Panc1 (cell line): ENCODE results near the gene PROX2. TPM values are rescaled to one million over a fixed set of nuclear protein-coding genes. Genes with fewer than 3 reads are reported as not detected.

Source experiments
- ATAC-seq: fragments of 200-7000 bp; cut with Tn5 transposase; 2 replicates; pipeline ENCODE4 v1.9.1; 2020; ENCODE audit warnings: mild to moderate bottlenecking, moderate library complexity
- BruUV-seq: library from RNA; stranded (reverse); fragments of 400-500 nt; replicated peaks from 2 replicates; lab custom pipeline; 2021; lab: Mats Ljungman, UMichigan
- CTCF ChIA-PET: fragments of 300-600 bp; sonication (Branson Sonifier 250); formaldehyde crosslinking; loops from one replicate; lab custom pipeline; 2022; ENCODE audit warnings: antibody characterized with exemption; lab: Charles Lee
- POLR2A ChIA-PET: fragments of 300-600 bp; sonication (Branson Sonifier 250); formaldehyde crosslinking; loops from one replicate; lab custom pipeline; 2022; ENCODE audit warnings: antibody characterized with exemption; lab: Charles Lee
- DNase-seq: peaks from one replicate; pipeline ENCODE4 v3.0.0-alpha.2; 2010; ENCODE audit warnings: low read depth, low spot score
- H3K27ac ChIP-seq: 2 replicates; pipeline ENCODE4 v1.5.1; 2011; ENCODE audit warnings: mild to moderate bottlenecking, low read length, inconsistent platforms
- H3K27me3 ChIP-seq: fragments of 200-500 bp; sonication (Bioruptor generic); 2 replicates; pipeline ENCODE4 v1.6.0; 2014; ENCODE audit warnings: low read length, inconsistent platforms; ENCODE audit not compliant: control insufficient read depth, insufficient read depth
- H3K36me3 ChIP-seq: fragments of 200-500 bp; sonication (Bioruptor generic); 2 replicates; pipeline ENCODE4 v1.5.1; 2014; ENCODE audit warnings: inconsistent platforms, mild to moderate bottlenecking, low read length, moderate library complexity; ENCODE audit not compliant: control insufficient read depth, insufficient read depth
- H3K4me1 ChIP-seq: 2 replicates; pipeline ENCODE4 v1.5.1; 2011; ENCODE audit warnings: inconsistent platforms, mild to moderate bottlenecking, low read length, moderate library complexity; ENCODE audit not compliant: control insufficient read depth, insufficient read depth
- H3K4me3 ChIP-seq, 2 experiments: 2 replicates each; pipeline ENCODE4 v1.5.1; 2011 to 2012; ENCODE audit warnings: low read depth in 2 of 2, low read length in 2 of 2, mild to moderate bottlenecking in 2 of 2, inconsistent platforms in 1 of 2, moderate library complexity in 1 of 2
- H3K9me3 ChIP-seq: fragments of 200-500 bp; sonication (Bioruptor generic); 2 replicates; pipeline ENCODE4 v1.5.1; 2014; ENCODE audit warnings: low read depth, mild to moderate bottlenecking, inconsistent platforms, low read length, moderate library complexity; ENCODE audit not compliant: control insufficient read depth, insufficient read depth
- CTCF ChIP-seq: fragments of 450-650 bp; IDR thresholded peaks from 2 replicates; pipeline ENCODE4 v1.5.1; 2017; ENCODE audit warnings: mild to moderate bottlenecking
- POLR2AphosphoS5 ChIP-seq: IDR thresholded peaks from 2 replicates; pipeline ENCODE4 v1.6.1; 2012; ENCODE audit warnings: mild to moderate bottlenecking, low read depth, low read length, moderate library complexity
- REST ChIP-seq, 2 experiments: IDR thresholded peaks; 2 replicates each; pipeline ENCODE4 v1.6.1; 2011 to 2012; ENCODE audit warnings: low read depth in 2 of 2, control low read depth in 1 of 2, low read length in 1 of 2, mild to moderate bottlenecking in 1 of 2, moderate library complexity in 1 of 2; ENCODE audit not compliant: insufficient read depth in 1 of 2
- SIN3A ChIP-seq: IDR thresholded peaks from 2 replicates; pipeline ENCODE4 v1.6.1; 2012; ENCODE audit warnings: low read depth, mild to moderate bottlenecking, low read length, moderate library complexity, borderline replicate concordance; ENCODE audit not compliant: insufficient read depth
- TCF7L2 ChIP-seq: IDR thresholded peaks from 2 replicates; pipeline ENCODE4 v1.6.1; 2011; ENCODE audit warnings: mild to moderate bottlenecking, low read depth, low read length, inconsistent platforms
- in situ Hi-C: cut with HindIII; loops from 2 replicates; pipeline ENCODE4 v1.10.0; 2016; ENCODE audit warnings: low sequenced_read_pairs, low pct_unique_long_range_greater_than_20kb
- intact Hi-C: fragments of 100-400 bp; cut with micrococcal nuclease; formaldehyde crosslinking; loops from one replicate; pipeline ENCODE4 v1.10.0; 2022; ENCODE audit not compliant: unreplicated experiment
- total RNA-seq: library from RNA; stranded (reverse); gene quantifications from one replicate; pipeline ENCODE4 v1.2.1, GENCODE V29; 2021; ENCODE audit not compliant: unreplicated experiment

Gene PROX2
- total RNA-seq, 1 experiment from 2014 or later: not detected

- H3K27ac ChIP-seq: no peak overlapping the region
- no peaks in the 10 kb centered on the region; the same call in 1 of the 2 replicates for H3K4me1 ChIP-seq
- no peaks in the 10 kb centered on the region for H3K36me3 ChIP-seq
- intact Hi-C loops: no loop called here
- DNase-seq: no peak
- CTCF ChIA-PET: no interaction called here
- TF ChIP-seq POLR2AphosphoS5: no peak
- TF ChIP-seq TCF7L2: no peak
- no peak for TF ChIP-seq REST (IDR thresholded peaks at IDR 0.05; ENCODE audit: insufficient read depth in 1 of 2, low read depth in 2 of 2, low read length in 1 of 2)
- TF ChIP-seq SIN3A: no peak
- TF ChIP-seq CTCF: no peak
- POLR2A ChIA-PET: no interaction called here
- ATAC-seq: no peak
- BruUV-seq: no TSS peak
- H3K27me3 ChIP-seq: no peaks in the 10 kb centered on the region
- in situ Hi-C loops: no loop called here
- no peaks in the 10 kb centered on the region for H3K9me3 ChIP-seq
- H3K4me3 ChIP-seq: no peak overlapping the region
These were observed 20.0 kb downstream of the PROX2 start for GRCh38 chr14:74855945-74856344.

GRCh38 chr14:74855021-74855420 lies 20.9 kb downstream of the PROX2 start:
- no peak overlapping the region for H3K4me3 ChIP-seq
- no peak overlapping the region for H3K27ac ChIP-seq
- H3K36me3 ChIP-seq: no peaks in the 10 kb centered on the region
- ChIA-PET CTCF (no interaction called here), POLR2A (no interaction called here)
- in situ Hi-C loops: no loop called here
- H3K4me1 ChIP-seq: no peaks in the 10 kb centered on the region
- no peak for TF ChIP-seq SIN3A
- no peak for TF ChIP-seq CTCF
- no peak for TF ChIP-seq TCF7L2
- no peak for TF ChIP-seq REST (IDR thresholded peaks at IDR 0.05; ENCODE audit: insufficient read depth in 1 of 2, low read depth in 2 of 2, low read length in 1 of 2)
- no peak for TF ChIP-seq POLR2AphosphoS5
- BruUV-seq: no TSS peak
- DNase-seq (no peak), ATAC-seq (no peak)
- no peaks in the 10 kb centered on the region for H3K9me3 ChIP-seq
- intact Hi-C loops: no loop called here
- no peaks in the 10 kb centered on the region for H3K27me3 ChIP-seq
